Frontal cortex (tissue), 4 donors: Measurements from ENCODE around the gene TCF15. TPM values are rescaled to one million over a fixed set of nuclear protein-coding genes. Genes with fewer than 3 reads are reported as not detected.
"Not testable (repeated sequence)": the region's sequence is repeated elsewhere in the genome, so short reads cannot be mapped to it uniquely, and the experiment has no call there.

Source experiments
- DNase-seq, 2 donors: peaks; one replicate each; pipeline ENCODE4 v3.0.0; 2012; ENCODE audit warnings: low spot score in 2 of 2
- FAIRE-seq: peaks from 2 replicates; lab custom pipeline; 2012; peaks lifted over from hg19 to GRCh38; lab: Jason Lieb, UNC
- total RNA-seq: library from RNA; depleted of rRNA; stranded (reverse); fragments of >200 nt; gene quantifications from one replicate; pipeline ENCODE4 v1.2.3, GENCODE V29; 2014
- donor health status: control.
- donor health status: control.
- donor health status: control.

The TCF15 gene
- total RNA-seq, 1 donor from 2014 or later, result under 0.01 TPM

- FAIRE-seq (no peak), DNase-seq (peak; percentile 80 to 83)
Measured at GRCh38 chr20:642398-643174, 32.5 kb upstream of the TCF15 start.

- not testable (repeated sequence) for DNase-seq, FAIRE-seq
Measured at GRCh38 chr20:642013-642397, 31.9 kb upstream of the TCF15 start.

- DNase-seq (peak in 1 of 2 donors; percentile 41), FAIRE-seq (no peak)
Measured at GRCh38 chr20:641516-641875, 31.4 kb upstream of the TCF15 start.

GRCh38 chr20:640674-641515 is 30.8 kb upstream of the TCF15 start:
- FAIRE-seq (no peak), DNase-seq (no peak)

- FAIRE-seq (no peak), DNase-seq (no peak)
Measured at GRCh38 chr20:638579-638978, 28.5 kb upstream of the TCF15 start.

- DNase-seq (no peak), FAIRE-seq (no peak)
Measured at GRCh38 chr20:637559-637958, 27.4 kb upstream of the TCF15 start.

- no peak for FAIRE-seq
Measured at GRCh38 chr20:635893-636338, 25.8 kb upstream of the TCF15 start.

GRCh38 chr20:635028-635892 is 25.2 kb upstream of the TCF15 start:
- no peak for DNase-seq
- no peak for FAIRE-seq

More at GRCh38 chr20:635893-636338, 25.8 kb upstream of the TCF15 start:
- no peak for DNase-seq

- FAIRE-seq (no peak), DNase-seq (peak in 1 of 2 donors; percentile 50)
Measured at GRCh38 chr20:634148-634925, 24.2 kb upstream of the TCF15 start.

- DNase-seq (no peak), FAIRE-seq (no peak)
Measured at GRCh38 chr20:631101-631500, 21.0 kb upstream of the TCF15 start.

- no peak for FAIRE-seq
- no peak for DNase-seq
Measured at GRCh38 chr20:626579-626978, 16.5 kb upstream of the TCF15 start.

GRCh38 chr20:625360-625932 is 15.3 kb upstream of the TCF15 start:
- DNase-seq, result no peak
- FAIRE-seq, result no peak

- no peak for FAIRE-seq
- no peak for DNase-seq
Measured at GRCh38 chr20:623704-624103, 13.6 kb upstream of the TCF15 start.

- no peak for DNase-seq
- FAIRE-seq, result no peak
Measured at GRCh38 chr20:623021-623420, 12.9 kb upstream of the TCF15 start.

GRCh38 chr20:622161-622560 is 12.1 kb upstream of the TCF15 start:
- DNase-seq, result no peak
- FAIRE-seq, result no peak

GRCh38 chr20:621125-621756 is 11.1 kb upstream of the TCF15 start:
- no peak for FAIRE-seq
- DNase-seq, result no peak

- FAIRE-seq, result no peak
Measured at GRCh38 chr20:620246-620645, 10.1 kb upstream of the TCF15 start.

GRCh38 chr20:618980-619379 is 8.9 kb upstream of the TCF15 start:
- DNase-seq (no peak), FAIRE-seq (no peak)

More at GRCh38 chr20:620246-620645, 10.1 kb upstream of the TCF15 start:
- no peak for DNase-seq
